Measurements from ENCODE around the gene YWHAG.

DNA sequence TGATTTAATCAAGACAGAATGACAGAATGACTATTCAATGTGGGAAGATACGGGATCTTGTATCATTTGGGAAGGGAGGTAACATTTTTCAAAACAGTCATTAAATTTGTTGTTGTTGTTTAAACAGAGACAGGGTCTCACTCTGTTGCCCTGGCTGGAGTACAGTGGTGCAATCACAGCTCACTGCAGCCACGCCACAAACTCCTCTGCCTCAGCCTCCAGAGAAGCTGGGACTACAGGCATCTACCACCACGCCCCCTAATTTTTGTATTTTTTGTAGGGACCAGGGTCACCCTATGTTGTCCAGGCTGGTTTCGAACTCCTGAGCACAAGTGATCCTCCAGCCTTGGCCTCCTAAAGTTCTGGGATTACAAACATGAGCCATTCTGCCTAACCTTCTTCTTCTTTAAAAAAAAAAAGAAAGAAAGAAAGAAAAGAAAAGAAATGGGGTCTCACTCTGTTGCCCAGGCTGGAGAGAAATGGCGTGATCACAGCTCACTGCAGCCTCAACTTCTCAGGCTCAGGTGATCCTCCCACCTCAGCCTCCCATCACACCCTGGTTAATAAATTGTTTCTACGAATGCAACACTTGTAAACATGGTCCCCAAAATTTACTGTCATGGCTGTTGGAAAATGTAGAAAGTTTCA lies 24.3 kb downstream of the YWHAG start:
- no peak for TF ChIP-seq ZSCAN29 (CRISPR knock-in tag; conservative IDR thresholded peaks at IDR 0.05)
- no peak for TF ChIP-seq TEF (CRISPR knock-in tag; IDR thresholded peaks at IDR 0.05)
- no peak for TF ChIP-seq ZNF768 (CRISPR knock-in tag; IDR thresholded peaks at IDR 0.05)
- TF ChIP-seq JUND (CRISPR knock-in tag; IDR thresholded peaks at IDR 0.05), result no peak
- no peak for TF ChIP-seq CTCF (CRISPR knock-in tag; IDR thresholded peaks at IDR 0.05)
- TF ChIP-seq PAXIP1 (CRISPR knock-in tag; conservative IDR thresholded peaks at IDR 0.05), result no peak
- TF ChIP-seq ZNF558 (CRISPR knock-in tag; IDR thresholded peaks at IDR 0.05; ENCODE audit: borderline replicate concordance), result no peak
- TF ChIP-seq FOXP4 (CRISPR knock-in tag; IDR thresholded peaks at IDR 0.05), result no peak
